Activated CD4-positive, alpha-beta T cell treated with anti-CD3 and anti-CD28 coated beads, Interleukin-2, amount 50 U/mL, for 48 hours (primary cell): ENCODE results near the gene PRELID2.

Source experiments
- DNase-seq, 2 experiments: peaks; one replicate each; pipeline ENCODE4 v3.0.0-alpha.2; 2020

The PRELID2 gene

DNA sequence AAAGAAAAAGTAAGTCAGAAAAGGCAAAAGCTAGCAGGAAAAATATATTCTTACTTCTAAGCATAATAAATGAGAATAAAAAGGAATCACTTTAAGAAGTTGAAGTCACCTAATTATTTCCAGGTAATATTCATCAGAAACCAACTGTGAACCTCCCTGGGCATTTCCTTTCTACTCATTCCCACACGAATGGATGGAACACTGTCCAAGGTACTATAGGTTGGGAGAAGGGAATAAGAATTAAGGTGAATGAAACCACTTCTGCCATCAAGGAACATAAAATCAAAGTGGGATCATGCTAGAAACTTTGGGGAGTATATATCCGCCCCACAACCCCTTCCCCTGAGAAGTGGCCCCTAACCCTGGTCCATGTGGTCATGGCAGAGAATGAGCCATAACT is 41.6 kb downstream of the PRELID2 start:
- no peak for DNase-seq

DNA sequence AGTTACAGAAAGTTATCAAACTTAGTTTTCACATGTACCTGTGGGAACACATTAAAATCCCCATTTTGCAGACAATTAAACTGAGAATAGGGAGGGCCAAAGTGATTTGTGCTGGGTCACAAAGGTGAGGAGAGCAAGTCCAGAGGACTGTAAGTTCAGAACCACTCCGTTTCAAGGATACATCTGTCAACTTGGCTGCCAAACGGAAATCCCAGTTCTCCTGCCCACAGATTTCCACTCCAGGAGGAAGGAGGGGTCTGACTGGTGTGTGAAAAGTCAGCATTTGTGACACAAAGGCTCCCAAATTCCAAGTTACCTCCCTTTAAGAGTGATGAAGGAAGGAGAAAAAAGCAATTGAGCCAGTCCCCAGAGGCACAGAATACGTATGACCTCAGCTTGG is 42.3 kb downstream of the PRELID2 start:
- DNase-seq: no peak

DNA sequence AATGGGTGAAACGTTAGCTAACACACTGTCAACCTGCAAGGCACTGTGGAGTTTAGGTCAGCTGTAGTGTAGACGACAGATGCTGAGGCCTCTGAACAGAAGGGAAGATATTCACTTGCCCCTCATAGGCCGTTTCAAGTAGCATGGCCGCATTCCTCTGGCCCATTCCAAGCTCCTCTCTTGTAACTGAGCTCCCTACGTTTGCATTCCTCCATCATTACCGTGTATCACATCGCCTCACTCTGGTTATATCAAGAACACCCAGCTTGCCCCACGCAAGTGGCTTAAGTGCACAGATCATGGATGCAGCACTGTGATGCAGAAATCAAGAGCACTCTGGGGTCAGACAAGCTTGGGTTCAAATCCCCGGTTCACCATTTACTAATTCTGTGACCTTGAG is 43.3 kb downstream of the PRELID2 start:
- no peak for DNase-seq

DNA sequence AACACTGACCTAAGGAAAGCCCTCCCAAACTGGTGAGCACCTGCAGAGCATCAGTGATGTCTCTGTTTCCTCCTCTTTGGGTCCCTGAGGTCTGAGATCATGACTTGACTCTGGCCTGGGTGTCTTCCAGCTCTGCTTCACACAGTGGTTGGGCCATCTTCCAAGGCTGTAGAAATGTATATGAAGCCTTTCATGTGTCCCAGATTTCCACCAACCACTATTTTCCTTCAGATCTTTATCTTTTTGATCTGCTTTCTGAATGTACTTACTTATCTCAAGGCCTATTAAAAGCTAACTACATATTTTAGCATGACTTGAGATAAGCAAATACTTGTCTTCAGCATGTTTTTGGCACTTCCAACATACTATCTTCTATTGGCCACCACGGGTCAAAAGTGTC is 47.1 kb downstream of the PRELID2 start:
- DNase-seq: no peak

DNA sequence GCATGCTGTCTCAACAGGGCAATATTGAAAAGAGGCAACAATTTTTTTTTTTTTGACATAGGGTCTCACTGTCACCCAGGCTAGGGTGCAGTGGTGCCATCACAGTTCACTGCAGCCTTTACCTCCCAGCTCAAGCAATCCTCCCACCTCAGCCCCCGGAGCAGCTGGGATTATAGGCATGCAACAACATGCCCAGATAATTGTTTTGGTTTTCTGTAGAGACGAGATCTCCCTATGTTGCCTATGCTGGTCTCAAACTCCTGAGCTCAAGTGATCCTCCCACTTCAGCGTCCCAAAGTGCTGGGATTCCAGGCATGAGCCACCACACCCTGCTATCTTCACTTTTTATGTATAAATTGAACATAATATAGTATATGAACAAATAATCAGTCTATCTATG is 47.6 kb downstream of the PRELID2 start:
- no peak for DNase-seq

DNA sequence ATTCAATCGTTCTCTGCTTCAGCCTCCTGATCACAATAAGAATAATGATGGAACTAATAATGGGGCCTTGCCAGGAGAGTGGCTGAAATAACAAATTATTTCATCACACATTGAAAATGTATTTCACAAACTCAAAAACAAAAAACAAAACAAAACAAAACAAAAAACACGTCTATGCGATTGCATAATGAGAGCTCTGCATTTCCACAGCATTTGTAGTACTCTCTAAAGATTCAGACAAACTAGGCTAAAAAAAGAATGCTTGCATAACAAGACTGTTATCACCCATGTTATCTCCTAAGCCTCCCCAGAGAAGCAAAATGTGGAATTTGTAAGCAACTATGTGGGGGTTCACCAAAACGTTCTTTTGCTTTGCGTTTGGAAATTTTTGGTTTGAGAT is 48.1 kb downstream of the PRELID2 start:
- no peak for DNase-seq

DNA sequence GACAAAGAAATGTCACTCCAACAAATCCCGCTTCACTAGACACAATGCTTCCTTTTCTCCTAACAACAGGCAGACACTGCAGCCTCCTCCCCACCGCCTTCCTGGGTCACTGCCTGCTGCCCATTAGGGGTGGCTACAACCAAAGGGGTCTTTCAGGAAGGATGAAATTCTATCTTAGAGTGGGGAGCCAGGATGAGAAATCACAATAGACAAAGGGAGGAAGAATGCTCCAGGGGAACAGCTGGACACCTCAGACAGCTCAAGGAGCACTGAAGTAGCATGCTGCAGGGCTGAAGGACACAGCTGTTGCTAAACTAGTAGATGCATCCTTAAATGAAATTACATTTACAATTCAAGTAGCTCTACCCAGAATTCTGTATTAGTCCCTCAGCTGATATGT is 54.2 kb downstream of the PRELID2 start:
- no peak for DNase-seq

DNA sequence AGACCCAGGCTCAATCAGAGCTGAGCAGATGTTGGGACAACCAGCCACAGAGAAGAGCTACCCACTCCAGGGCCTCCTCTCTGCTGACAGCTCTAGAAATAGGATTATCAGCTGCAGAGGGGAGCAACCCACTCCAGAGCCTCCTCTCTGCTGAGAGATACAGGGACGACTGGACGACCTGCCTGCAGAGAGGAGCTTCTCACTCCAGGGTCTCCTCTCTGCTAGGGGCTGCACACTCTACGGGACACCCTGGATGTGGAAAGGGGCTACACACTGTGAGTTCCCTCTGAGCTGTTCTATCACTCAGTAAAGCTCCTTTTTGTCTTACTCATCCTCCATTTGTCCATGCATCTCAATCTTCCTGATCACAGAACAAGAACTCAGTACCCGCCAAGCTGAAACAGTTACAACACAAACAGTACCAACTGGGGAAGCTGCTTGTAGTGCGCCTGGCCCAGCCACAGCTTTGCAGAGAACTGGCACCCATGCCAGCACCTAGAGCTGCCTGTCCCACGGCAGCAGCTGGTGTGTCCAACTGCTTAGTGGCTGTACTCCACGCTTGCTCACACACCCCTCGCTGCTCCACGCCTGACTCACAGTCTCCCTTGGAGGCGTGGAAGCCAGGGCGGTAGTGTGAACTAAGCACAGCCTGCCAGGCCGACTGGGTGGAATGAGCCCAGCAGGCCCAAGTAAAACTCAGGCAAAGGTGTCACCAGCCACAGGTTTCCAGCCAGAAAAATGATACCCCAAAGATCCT is 56.8 kb downstream of the PRELID2 start:
- no peak for DNase-seq

DNA sequence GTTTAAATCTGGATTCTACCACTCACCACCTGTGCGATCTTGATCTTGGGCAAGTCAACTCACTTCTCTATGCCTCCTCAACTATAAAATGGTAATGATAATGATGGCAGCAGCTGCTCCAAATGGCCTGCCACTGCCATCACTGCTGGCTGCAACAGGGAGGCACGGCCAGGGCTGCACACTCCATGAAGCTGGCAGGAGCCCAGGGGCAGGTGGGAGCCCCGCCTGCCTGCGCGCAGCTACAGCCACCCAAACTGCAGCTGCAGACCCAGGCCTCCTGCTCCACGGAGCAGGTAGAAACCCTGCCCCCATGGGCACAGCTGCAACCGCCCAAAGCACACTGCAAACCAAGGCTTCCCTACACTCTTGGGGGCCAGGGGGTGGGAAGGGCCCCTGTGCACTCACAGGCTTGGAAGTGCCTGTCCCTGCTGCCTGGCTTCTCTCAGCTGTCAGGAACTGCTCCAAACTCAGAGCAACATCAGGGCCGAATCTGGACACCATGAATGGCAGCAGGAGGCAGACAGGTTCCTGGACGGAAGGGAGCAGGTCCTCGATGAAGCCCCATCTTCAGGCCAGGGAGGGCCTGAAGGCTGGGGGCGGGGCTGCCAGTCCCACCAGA is 57.6 kb downstream of the PRELID2 start:
- DNase-seq: no peak

DNA sequence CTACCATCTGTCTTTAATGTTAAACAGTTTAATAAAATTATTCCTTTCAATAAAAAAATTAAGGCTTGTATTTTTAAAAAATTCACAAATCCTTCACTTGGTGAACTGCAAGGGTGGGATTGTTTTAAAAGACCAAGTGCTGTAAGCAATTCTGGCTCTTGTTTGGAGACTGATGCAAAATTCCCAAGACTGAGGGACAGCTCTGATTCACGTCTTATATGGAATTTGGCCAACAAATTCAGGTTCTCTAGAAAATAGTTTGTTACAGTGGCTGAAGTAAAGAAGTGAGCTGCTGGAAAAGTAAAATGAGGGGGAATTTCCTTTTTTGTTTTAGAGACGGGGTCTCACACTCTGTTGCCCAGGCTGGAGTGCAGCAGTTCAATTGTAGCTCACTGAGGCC is 58.3 kb downstream of the PRELID2 start:
- no peak for DNase-seq

DNA sequence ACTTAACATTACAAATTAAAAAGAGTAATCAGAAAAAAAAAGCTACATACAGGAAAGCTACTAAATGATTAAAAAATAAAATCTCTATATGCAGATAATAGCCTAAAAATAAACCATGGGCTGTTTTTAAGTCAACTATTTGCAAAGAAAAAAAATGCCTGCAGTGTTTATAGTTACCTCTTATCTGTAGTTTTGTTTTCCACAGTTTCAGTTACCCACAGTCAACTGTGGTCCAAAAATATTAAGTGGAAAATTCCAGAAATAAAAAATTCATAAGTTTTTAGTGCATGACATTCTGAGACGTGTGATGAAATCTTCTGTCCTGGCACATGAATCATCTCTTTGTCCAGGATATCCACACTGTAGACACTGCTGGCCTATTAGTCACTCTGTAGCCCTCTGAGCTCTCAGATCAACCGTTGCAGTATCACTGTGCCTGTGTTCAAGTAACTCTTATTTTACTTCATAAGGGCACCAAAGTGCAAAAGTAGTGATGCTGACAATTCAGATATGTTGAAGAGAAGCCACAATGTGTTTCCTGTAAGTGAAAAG is 59.2 kb downstream of the PRELID2 start:
- DNase-seq: no peak

DNA sequence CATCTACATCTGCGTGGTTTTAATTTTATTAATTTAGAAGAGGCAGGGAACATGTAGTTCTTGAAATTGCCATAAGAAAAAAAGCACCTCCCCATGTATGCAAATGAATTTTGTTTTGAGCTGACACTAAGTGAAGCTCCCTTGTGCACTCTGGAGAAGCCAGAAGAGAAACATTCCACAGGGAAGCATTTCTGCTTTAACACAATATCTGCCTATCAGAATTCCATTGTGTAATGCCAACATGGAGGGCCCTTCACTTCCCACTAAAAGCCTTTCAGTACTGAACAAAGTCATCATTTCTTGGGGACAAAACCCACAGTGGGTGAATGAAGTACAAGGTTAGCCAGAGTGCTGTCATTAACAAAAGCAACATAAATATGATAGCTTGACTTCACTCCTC is 59.7 kb downstream of the PRELID2 start:
- DNase-seq: no peak

DNA sequence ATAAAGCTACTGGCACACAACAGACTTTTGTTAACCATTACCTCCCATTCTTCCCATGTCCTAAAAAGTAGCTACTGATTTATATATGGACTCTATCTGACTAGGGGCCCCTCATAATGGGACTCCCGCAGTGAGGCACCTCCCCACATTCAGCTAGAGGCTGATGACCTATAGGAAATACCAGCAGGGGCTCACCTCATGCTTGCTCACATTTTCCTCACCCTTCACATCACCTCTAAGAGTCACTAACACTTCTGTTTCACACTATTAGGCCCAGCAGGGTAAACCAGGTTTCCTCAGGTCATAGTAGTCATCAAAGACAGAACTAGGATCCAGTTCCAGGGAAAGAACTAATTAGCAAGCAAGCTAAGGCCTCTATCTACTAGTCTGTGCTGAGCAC is 60.7 kb downstream of the PRELID2 start:
- DNase-seq: no peak

DNA sequence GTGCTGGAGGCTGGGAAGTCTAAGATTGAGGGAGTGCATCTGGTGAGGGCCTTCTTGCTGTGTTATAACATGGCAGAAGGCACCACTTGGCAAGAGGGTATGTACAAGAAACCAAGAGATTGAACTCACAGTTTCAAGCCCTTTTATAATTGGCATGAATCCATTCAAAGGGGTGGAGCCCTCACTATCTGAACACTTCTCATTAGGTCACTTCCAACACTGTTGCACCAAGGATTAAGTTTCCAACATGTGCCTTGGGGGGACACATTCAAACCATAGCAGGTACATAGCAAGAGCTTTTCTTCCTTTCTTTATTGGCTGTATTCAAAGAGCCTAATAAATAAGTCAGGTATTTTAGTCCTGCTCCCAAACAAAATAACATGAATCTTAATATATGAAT is 62.7 kb downstream of the PRELID2 start:
- no peak for DNase-seq

DNA sequence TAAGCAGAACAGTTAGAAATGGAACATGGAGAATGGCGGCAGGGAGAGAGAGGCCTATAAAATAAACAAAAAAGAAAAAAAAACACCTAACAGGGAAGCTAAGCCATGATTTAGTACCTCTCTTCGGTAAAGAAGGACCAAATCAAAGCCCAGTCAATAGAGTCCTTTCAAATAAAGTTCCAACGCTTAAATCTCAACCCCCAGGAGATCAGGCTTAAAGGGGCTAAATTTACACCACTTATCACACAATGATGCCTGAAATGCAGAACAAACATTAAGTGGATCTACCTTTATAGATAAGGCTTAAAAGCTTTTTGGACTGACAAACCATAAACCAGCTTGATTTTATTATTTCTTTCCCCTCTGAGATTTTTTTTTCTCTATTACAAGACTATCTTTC is 66.3 kb downstream of the PRELID2 start:
- no peak for DNase-seq

DNA sequence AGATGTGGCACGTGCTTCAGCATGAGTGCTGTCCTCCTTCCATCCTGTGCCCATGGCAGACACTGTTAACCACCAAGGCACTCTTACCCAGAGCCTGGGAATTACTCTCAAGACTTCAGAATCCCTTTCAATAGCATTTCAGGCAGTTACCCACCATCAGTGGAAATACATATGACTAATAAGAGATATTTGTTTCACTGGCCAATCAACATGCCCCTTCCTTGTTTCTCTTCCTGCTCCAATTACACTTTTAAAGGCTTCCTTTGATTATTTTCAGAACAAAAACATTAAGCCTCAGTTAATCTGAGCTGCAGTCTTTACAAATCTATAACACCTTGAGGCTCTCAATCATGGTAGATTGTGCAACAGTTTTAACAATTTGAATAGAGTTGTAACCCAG is 70.8 kb downstream of the PRELID2 start:
- no peak for DNase-seq

DNA sequence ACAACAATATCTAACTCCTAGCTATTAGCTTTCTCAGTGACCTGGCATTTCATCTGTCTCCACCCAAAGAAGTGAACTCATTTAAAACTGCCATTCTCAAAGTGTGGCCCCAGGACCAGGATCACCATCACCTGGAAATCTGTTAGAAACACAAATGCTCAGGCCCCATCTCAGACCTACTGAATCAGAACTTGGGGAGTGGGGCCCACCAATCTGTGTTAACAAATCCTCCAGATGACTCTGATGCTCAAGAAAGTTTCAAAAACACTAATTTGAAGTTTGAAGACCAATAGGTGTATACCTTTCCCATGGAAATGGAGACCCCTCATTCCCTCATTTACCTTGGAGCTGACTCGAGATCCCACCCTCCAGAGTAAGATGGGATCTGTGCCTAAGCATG is 72.3 kb downstream of the PRELID2 start:
- no peak for DNase-seq

DNA sequence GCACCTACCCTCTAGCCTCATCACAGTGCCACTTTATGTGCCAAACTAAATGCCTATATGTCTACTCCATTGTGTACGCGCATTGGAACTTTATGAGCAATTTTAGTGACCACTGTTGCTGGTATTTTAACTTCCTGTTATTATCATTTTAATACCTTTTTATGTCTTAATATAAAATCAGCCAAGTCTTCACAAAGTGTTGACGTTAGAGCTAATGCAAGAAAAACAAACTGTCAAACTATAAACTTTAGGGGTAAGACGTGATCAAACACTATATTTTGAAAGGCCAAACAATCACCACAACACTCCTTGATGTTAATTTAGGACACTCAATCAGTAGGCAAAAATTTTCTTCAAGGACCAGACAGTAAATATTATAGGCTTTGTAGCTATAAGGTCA is 73.9 kb downstream of the PRELID2 start:
- no peak for DNase-seq

DNA sequence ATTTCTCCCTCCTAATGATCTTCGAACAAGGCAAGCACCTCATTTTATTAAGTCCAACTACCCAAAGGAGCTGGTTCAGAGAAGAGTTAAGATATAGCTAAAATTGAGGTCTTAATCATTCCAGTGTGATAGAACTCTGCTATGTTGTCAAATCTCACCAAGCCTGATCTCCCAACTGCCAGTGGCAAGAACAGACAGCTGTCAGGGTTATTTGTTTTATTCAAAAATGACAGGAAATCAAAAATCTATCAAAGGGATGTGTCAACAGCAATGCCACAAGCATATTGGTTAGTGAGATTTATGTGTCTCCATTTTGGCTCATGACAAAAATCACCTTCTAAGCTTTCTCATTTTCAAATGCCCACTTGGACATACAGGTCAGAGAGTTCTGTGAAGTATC is 74.5 kb downstream of the PRELID2 start:
- DNase-seq: no peak

DNA sequence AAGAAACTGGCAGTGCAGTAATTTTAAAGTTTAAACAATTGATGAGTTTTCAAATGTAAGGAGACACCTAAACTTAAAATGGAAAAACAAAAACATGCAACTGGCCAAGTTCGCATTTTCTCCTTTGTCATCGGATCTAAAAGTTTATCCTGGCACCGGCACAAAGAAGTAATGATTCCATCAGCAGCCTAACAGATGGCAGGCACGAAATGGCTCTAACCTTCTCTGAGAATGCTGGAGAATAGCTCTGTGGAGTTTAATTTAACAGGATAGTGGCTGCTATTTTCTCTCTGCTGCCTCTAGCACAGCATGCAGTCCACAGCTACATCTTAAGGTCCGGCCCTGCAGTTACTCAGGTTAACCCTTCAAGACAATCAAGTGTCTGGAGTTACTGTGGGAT is 82.2 kb downstream of the PRELID2 start:
- no peak for DNase-seq

DNA sequence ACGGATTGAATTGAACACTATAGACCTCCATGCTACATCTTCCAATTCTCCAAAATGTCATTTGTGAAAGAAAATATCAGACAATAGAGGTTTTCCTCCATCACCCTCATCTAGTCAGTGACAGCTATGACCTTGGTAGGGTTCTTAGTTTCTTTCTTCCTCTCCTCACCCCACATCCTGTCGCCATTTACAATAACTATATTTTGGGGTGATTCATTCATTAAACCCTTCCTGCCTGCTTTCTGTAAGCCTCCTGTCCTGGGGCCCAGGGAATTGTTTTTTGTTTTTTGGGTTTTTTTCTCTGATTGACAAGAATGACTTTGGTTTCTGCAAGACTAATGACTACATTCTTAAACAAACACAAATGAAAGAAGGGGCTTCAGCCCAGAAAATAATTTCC is 82.6 kb downstream of the PRELID2 start:
- no peak for DNase-seq

DNA sequence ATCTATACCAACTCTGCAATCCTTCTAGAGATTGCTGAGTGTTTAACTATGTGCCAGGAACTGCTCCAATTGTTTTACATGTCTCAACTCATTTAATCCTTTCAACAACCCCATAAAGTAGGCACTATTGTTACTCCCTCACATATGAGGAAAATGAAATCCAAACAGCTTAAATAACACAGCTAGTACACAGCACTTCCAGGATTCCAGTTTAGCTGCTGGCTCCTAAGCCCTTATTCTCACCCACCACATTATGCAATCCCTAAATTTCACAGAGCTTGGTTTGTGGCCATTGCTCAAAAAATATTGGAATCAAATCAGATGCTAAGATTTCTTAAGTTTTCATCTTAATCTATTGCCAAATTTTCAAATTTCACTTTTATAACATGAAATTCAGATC is 84.9 kb downstream of the PRELID2 start:
- DNase-seq: no peak

DNA sequence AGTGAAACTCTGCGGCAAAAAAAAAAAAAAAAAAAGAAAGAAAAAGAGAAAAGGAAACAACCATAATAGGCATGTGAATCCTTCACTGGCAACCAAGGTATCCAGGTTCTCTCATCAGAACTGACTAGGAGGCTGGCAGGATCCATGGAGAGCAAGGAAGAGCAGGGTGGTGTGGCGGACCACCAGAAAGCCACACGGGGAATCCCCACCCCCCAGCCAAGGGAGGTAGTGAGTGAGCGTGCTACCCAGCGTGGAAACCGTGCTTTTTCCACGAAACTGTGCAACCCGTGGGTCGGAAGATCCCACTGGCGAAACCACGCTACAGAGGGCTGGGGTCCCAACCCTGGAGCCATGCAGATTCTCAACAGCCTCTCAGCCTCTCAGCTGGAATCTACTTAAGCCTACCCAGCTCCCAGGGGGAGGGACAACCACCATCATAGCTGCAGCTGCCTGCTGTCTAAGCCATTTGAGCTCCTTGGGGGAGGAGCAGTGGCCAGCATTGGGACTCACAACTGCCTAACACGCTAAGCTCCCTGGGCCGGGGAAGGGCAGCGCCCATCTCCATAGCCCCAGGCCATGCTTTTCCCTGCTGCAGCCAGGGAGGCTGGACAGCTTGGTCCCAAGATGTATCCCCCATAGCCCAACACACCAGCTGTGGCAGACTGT is 91.6 kb downstream of the PRELID2 start:
- no peak for DNase-seq

DNA sequence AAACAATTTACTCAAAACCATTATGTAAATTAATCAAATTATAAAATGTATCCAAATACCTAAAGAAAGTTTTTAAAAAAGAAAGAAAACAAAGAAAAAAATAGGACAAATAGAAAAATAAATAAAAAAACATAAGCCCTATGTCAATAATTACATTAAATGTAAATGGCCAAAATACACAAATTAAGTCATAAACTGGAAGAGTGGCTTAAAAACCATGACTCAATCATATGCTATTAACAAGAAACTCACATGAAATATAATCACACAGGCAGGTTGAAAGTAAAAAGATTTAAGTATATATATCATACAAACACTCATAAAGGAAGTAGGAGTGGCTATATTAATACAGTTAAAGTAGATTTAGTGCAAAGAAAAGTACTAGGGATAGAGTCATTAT is 95.3 kb downstream of the PRELID2 start:
- no peak for DNase-seq
